GM19328 (cell line): Measurements from ENCODE around the gene DDOST.
"Not testable (repeated sequence)": the region's sequence is repeated elsewhere in the genome, so short reads cannot be mapped to it uniquely, and the experiment has no call there.

Source experiments
- ATAC-seq: cut with Tn5 transposase; IDR thresholded peaks from one replicate; pipeline ENCODE4 v1.9.1; 2021; ENCODE audit warnings: mild to moderate bottlenecking, moderate library complexity; ENCODE audit not compliant: unreplicated experiment

The DDOST gene

DNA sequence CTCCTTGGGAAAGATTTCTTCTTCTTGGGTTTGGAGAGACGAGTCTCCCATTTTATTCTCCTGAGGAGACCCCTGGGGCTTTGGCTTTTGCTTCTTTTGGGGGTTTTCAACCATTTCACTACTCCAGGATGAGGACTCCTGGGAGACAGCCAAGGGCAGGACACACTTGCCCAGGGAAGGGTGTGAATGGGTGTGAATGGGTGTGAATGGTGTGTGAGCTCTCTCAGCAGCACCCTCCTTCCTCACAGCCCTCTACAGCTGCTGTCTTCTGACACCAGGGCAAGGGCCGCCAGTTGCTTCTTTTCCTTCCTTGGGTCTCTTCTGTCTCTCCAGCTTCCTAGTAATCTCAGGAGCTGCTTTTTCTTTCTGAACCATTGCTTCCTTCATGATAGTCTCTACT lies 32.5 kb upstream of the DDOST start:
- no peak for ATAC-seq

DNA sequence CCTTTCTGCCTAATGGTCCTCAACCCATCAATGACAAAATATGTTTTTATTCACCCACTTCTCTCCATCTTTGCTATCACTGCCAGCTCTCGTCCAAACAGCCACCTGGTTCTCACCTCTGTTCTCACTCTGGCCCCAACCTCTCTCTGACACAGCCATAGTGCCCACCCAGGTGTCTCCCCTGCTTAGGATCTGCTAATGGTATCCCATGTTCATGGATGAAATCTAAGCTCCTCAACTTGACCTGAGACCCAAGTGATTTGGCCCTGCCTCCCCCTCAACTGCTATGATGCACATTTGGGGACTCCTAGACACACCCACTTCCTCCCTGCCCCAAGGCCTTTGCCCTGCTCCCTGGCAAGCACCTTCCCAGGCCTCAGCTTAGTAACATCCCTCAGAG lies 30.7 kb upstream of the DDOST start:
- no peak for ATAC-seq

DNA sequence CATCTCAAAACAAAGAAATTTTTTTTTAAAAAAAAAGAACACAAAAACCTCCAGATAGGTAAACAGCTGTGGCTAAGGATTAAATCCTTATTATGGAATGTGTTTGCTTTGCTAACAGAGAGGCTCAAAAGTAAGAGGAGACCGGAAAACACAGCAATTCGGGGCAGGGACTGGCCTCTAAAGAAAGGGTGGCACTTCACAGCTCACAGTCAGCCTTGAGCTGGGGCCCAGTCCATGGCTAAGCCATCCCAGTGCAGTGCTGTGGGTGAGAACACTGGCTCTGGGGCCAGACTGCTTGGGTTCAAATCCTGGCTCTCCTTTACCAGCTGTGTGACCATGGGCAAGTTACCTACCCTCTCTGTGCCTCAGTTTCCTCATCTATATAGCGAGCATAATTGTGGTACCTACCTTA lies 28.5 kb upstream of the DDOST start:
- ATAC-seq: no peak

DNA sequence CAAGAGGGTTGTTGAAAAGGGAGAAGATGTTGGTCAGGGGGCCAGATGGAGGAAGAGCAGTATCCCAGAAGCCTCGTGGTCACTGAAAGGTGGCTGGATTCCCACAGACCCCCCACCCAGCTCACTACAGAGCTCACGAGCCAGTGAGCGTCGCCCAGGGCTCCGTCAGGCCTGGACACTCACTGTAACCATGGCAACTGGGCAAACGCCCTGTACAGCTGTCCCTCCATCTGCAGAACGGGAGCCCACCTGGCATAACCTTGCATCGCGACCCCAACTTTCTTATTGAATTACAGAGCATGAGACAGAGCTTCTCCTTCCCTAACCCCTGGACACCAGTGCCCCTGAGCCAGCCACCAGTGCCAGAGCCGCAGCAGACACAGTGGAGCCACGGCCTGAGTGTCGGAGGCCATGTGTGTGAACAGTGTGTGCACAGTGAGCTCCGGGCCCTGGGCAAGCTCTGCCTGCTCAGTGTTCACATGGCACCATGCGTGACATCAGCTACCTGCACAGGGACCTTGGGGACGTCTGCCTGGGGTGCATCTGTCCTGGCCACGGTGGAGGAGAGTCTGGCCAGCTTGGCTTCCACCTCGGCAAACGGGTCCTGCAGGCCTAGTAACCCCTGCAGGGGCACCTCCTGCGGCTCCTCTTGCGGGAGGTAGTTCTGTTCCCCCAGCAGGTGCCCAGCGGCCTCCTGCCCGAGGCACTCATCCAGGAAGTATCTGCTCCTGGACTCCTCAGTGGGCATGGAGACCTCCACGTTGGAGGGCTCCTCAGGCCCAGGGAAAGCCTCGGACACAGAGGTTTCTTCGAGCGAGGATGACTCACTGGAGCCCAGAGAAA lies 25.9 kb upstream of the DDOST start:
- no peak for ATAC-seq

DNA sequence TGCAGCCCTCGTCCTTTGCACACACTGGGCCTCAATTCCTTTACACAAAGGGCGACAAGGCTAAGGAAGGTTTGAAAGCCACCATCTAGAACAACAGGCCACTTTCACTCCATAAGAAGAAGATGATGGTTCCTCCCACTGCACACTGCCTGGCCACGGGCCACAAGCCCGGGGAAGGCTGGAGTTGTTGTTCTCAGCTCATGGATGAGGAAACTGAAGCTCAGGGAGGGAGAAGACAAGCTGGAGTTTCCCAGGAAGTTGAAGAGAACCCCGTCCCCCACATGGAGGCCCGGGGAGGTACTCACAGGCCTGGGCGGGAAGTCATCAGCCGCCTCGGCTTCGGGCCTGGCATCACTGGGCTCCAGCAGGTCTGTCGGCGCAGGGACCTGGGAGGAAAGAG lies 24.6 kb upstream of the DDOST start:
- no peak for ATAC-seq

DNA sequence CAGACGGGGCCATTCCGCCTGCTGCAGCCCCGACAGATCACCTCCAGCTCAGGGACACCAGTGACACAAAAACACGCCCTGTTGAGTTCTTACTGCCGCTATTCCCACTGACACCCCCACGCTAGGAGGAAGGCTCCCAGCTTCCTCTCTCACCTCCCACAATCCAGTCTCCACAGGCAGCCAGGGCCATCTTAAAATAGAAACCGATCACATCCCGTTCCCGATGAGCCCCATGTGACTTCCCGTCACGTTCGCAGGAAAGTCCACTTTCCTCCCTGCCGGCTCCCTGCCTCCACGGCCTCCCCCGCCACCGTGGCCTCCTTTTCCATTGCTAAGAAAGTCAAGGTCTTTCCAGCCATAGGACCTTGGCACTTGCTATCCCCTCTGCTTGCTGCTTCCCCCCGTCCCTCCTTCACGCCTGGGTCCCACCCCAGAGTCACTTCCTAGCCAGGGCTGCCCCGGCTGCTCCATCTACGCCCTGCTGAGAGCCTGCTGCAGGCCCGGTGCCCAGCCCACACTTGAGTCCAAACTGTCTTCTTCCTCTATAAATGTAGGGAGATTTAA lies 24.0 kb upstream of the DDOST start:
- no peak for ATAC-seq

DNA sequence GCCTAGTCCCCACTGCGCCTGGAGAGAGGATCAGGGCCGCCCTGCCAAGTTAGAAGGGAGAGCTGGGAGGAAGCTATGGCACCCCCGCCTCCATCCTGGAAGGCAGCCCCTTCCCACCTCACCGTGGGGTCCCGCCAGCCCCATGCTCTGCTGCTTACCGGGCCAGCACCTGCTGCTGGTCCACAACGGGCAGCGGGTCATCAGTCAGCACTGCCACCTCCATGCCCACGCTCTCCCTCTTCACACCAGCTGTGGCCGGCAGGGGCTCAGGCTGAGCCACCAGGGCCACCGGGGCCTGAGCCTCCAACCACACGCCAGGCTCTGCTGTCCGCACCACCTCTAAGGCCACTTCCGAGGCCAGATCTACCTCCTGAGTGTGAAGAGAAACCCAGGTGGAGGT lies 23.5 kb upstream of the DDOST start:
- no peak for ATAC-seq

DNA sequence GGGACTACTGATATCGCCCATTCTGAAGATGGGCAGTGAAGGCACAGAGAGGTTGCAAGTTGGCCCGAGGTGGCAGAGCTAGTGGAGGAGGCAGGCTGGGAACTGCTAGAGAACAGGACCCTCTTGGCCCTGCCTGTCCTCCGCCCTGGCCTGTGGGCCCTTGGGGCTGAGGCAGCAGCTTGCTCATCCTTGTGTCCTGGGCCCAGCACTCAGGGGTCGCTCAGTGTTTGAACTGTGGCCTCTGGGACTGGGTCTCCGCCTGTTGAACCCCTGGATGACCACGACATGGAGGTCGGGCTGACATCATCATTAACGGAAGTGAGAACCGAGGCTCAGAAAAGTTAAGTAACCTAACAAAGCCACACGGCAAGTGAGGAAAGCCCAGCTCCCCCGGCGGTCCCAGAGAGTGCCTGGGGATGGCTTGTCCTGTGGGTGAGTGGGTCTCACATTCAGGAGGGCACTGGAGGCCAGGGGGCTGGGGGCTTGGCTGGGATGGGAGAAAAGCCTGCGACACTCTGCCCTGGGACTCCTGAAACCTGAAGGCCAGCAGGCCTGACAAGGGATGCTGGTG lies 23.0 kb upstream of the DDOST start:
- ATAC-seq: no peak

DNA sequence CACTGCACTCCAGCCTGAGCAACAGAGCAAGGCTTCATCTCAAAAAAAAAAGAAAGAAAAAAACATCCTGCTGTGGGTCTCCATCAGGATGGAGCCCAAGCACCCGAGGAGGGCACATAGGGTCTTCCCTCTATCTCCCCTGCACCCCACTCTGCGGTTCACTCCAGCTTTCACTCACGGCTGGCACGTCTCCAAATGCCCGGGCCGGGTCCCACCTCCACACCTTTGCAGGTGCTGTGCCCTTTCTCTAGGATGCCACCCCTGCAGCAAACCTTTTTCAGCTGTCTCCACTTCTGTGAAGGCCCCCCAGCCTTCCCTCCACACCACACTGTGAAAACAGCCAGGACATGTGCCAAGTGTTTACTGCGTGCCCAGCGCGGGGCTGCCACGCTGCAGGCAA lies 22.4 kb upstream of the DDOST start:
- ATAC-seq: no peak

DNA sequence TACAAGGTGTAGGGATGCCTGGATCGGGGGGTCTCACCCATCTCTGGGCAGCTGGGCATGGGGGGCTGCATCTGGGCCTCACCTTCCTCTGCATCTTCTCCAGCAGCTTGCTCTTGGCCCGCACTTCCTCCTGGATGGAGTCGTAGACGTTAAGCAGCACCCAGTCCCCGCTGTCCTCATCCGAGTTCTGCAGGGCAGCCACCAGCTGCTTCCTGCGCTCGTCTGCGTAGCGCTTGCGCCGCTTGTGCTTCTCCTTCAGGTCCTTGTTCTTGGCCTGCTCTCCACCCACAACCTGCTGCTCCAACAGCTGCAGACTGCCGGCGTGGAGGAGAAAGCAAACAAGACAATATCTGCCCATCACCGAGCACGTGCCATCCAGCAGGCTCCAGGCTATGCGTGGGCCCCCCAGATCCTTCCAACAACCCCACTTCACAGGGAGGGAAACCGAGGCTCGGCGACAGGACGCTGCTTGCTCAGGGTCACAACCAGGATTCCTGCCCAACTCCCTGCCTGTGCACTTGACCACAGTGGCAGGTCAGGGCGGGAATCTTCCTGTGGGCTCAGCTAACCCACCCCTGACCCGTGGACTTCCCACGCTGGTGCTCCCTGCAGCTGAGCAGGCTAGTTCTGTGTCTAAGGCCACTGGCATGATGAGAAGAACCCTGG lies 21.5 kb upstream of the DDOST start:
- ATAC-seq: no peak

DNA sequence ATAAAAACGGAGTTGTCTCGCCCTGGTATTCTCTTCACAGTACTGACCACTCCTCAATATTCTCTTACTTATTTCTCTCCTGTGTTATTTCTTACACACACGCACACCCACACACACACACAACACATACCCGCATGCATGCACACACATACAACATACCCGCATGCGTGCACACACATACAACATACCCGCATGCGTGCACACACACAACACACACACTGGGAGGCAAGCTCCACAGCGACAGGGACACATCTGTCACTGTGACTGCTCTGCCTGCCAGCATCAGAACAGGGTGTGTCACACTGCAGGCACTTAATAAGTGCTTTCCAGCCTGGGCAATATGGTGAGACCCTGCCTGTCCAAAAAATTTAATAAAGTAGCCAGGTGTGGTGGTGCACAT lies 20.8 kb upstream of the DDOST start:
- no peak for ATAC-seq

DNA sequence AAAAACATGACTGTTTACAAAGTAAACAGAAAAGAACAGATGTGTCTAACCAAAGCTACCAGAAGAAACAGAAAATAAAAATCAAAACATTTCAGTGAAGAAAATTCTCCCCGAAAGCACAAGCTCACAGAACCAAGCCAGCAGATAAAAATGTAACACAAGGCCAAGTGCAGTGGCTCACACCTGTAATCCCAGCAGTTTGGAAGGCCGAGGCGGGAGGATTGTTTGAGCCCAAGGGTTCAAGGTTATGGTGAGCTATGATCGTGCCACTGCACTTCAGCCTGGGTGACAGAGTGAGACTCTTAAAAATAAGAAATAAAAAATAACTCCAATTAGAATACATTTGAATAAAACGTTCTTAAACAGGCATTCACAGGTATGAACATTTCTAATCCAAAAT lies 19.1 kb upstream of the DDOST start:
- no peak for ATAC-seq

DNA sequence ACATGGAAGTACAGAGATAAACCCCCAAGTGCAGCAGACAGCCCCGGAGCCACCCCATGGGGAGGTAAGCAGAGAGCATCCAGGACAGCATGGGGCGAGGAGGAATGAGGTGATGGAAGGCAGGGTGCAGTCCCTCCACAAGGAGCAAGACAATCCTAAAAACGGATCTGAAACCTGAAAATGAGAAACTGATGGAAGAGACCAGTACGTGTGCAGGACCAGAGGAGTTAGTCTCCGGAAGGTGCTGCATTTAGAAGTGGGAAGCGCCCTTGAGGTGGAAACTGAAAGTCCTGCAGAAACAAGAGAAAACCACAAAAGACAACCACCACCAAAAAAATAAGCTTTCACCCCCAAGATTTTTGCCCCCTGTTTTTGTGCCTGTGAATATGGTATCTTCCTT lies 17.4 kb upstream of the DDOST start:
- no peak for ATAC-seq

DNA sequence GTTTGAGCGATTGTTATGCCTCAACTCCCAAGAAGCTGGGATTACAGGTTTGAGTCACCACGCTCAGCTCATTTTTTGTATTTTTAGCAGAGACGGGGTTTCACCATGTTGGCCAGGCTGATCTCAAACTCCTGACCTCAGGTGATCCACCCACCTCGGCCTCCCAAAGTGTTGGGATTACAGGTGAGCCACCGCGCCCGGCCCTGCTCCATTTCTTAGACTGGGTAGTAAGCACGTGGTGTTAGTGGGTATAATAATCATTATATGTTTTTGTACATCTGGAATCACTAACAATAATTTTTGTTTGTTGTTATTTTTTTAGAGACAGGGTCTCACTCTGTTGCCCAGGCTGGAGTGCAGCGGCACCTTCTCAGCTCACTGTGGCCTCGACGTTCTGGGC lies 12.5 kb upstream of the DDOST start:
- ATAC-seq: not testable (repeated sequence)

DNA sequence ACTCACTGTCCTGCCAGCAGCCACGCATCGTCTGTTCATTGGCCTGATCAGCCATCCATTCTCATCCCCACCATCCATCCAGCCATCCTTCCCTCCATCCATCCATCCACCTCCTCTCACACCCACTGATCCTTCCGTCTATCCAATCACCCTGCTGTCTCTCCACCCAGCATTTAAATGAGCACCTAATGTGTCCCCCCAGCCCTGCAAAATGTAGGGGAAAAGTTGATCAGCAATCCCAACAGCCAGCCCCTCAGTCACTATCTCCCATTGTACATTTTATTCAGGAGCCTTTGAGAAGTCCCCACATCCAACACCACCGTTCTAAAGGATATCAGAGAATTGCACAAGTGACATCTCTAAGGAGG lies 11.1 kb upstream of the DDOST start:
- no peak for ATAC-seq

DNA sequence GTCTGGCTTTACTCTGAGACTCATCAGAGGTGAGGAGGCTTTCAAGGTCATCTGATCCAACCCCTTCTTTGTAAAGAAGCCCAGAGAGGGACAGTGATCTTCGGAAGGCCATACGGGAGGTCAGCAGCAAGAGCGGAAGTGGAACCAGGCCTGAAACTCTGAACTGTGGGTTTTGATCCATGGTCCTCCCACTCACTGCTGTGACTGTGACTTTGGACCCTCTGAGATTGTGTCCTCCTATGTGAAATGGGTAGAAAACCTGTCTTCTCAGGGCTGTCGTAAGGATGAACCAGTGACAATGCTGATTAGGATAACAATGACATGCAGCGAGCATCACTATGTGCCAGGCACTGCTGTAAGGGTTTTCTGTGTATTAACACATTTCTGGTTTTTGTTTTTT lies 9.8 kb upstream of the DDOST start:
- ATAC-seq: no peak

DNA sequence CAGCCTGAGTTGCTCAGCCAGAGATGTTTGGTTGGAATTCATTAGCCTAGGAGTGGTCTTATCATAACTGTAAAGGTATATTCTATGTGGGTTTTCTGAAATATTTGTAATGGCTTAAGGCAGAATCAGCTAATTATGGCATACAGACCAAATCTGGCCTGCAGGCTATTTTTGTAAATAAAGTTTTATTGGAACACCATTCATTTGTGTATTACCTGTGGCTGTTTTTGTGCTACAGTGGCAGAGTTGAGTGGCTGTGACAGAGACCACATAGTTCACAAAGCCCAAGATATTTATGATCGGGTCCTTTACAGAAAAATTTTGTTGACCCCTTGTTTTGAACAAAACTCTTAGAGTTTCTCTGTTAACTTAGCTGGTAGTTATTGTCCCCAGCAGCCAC lies 7.4 kb upstream of the DDOST start:
- no peak for ATAC-seq

DNA sequence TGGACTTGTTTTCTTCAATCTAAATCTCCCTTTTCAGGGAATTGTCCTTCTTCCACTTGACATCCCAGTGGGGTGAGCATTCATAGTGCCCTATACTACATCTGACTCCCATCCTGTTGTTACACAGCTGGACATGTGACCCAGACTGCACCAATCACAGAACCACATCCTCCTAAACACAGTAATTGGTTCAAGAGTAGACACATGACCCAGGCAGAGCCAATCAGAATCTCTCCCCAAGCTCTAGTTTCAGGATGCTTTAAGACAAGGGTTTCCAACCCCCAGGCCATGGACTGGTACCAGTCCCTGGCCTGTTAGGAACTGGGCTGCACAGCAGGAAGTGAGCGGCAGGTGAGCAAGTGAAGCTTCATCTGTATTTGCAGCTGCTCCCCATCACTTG lies 5.6 kb upstream of the DDOST start:
- no peak for ATAC-seq

DNA sequence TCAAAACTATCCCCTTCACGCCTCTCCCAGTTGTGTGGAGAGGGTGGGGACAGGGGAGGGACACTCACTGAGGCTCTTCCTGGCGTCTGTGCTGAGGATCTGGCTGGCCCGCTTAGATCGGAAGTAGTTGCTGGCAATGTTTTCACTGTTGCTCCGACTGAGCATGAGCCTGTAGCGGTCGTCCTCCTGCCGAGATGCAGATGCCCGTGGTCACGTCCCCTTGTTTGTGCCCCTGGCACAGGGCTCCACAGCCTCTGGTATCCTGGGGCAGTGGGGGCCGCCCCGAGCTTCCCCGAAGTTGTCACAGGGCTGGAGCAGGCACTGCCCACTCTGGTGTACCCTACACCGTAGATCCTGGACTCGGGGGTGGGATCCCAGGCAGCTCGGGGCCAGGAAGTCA lies 5.0 kb upstream of the DDOST start:
- no peak for ATAC-seq

DNA sequence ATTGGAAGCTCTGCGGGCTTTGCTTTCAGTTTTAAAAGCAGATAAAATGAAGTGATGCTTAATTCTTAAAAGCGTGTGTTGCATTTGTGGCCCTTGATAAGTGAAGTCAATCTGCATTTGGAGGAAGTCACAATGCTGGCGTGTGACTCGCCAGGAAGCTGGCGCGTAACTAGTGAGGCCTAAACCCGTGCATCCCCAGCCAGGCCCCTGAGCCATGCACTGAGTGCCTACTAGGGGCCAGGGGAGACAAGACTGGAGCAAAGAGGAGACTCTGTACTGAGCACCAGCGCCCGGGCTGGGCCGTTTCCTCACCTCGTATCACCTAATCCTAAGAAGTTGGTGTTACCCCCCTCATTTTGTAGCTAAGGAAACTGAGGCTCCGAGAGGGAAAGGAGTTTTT lies 4.6 kb upstream of the DDOST start:
- ATAC-seq: no peak

DNA sequence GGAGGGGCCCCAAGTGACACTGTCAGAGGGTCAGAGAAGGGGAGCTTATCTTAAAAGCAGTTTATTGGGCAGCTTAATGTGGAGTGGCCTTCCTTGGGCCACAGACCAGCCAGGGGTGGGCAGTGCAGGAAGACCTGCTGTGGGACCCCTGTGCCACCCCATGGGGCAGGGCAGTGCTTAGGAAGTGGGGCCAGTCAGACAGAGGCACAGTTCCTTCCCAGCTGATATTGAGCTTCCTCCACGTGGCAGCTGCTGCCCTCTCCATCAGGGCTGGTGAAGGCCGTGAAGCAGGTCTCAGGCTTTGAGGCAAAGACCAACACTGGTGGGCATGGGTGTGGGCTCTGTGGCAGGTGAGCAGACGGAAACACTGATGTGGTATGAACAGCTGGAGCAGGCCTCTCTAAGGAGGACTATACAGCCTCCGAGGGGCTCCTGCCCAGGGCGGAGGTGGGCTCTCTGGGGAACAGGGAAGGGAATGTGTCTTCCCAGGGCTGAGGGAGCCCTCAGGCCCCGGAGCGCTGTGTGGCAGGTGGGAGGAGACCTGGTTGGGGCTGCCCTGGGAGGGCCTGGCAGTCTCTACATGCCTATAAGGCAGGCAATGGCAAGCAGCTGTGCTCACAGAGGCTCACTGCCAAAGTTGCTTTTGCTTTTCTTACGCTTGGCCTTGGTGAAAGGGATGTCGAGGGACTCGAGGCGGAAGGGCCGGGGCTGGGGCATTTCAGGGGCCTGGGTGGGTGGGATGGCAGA lies 3.0 kb upstream of the DDOST start:
- ATAC-seq: no peak
